IMR-90 (cell line): ENCODE measurements around the gene PLCD1.

Experiments
- CTCF ChIP-seq: conservative IDR thresholded peaks from 2 replicates; pipeline ENCODE4 v1.5.1; 2012; ENCODE audit warnings: mild to moderate bottlenecking, low read depth, low read length, improper control_type of control experiment
- FOS ChIP-seq: fragments of 150-350 bp; IDR thresholded peaks from 2 replicates; pipeline ENCODE4 v1.6.1; 2016; ENCODE audit warnings: low read depth, low read length
- MAZ ChIP-seq: IDR thresholded peaks from 2 replicates; pipeline ENCODE4 v1.6.1; 2012; ENCODE audit warnings: low read depth, mild to moderate bottlenecking, low read length, improper control_type of control experiment, moderate library complexity, borderline replicate concordance
- POLR2A ChIP-seq: IDR thresholded peaks from 2 replicates; pipeline ENCODE4 v1.6.1; 2012; ENCODE audit warnings: mild to moderate bottlenecking, low read depth, low read length
- USF2 ChIP-seq: fragments of 150-350 bp; IDR thresholded peaks from 2 replicates; pipeline ENCODE4 v1.6.1; 2017; ENCODE audit warnings: mild to moderate bottlenecking, antibody characterized with exemption, low read length, low read depth

- TF ChIP-seq CTCF (no peak), FOS (no peak), USF2 (no peak), POLR2A (no peak), MAZ (no peak; the same call in 1 of the 2 replicates)
Measured at GRCh38 chr3:38029400-38030125, at the start of gene PLCD1.
